Endodermal cell (in vitro differentiated cells): ENCODE measurements around the gene PSMA2. TPM values are rescaled to one million over a fixed set of nuclear protein-coding genes. Genes with fewer than 3 reads are reported as not detected.

ENCODE experiments used
- DNase-seq: peaks from one replicate; pipeline ENCODE4 v3.0.0-alpha.2; 2017
- H3K27ac ChIP-seq: 2 replicates; pipeline ENCODE4 v1.5.1; 2013; ENCODE audit warnings: mild to moderate bottlenecking, low read depth, low read length, moderate library complexity
- H3K27me3 ChIP-seq: 2 replicates; pipeline ENCODE4 v1.6.1; 2013; ENCODE audit warnings: mild to moderate bottlenecking, low read length, moderate library complexity; ENCODE audit not compliant: insufficient read depth, control insufficient read depth, poor library complexity, severe bottlenecking
- H3K36me3 ChIP-seq: 2 replicates; pipeline ENCODE4 v1.7.0; 2013; ENCODE audit warnings: mild to moderate bottlenecking, low read length, moderate library complexity; ENCODE audit not compliant: control insufficient read depth, insufficient read depth
- H3K4me1 ChIP-seq: one replicate; pipeline ENCODE4 v1.7.0; 2013; ENCODE audit warnings: low read length; ENCODE audit not compliant: control insufficient read depth, insufficient read depth
- H3K4me3 ChIP-seq: 2 replicates; pipeline ENCODE4 v1.5.1; 2013; ENCODE audit warnings: mild to moderate bottlenecking, low read length, moderate library complexity
- H3K9ac ChIP-seq: 2 replicates; pipeline ENCODE4 v1.6.1; 2013; ENCODE audit warnings: mild to moderate bottlenecking, low read length, moderate library complexity; ENCODE audit not compliant: poor library complexity, severe bottlenecking; ENCODE audit errors: extremely low read depth
- H3K9me3 ChIP-seq: 2 replicates; pipeline ENCODE4 v1.6.1; 2013; ENCODE audit warnings: mild to moderate bottlenecking, low read length, moderate library complexity; ENCODE audit not compliant: control insufficient read depth
- H3K27ac Mint-ChIP-seq: 2 replicates; pipeline ENCODE4 v1.8.0; 2020; ENCODE audit warnings: mixed read lengths
- H3K27me3 Mint-ChIP-seq: 2 replicates; pipeline ENCODE4 v1.8.0; 2021; ENCODE audit warnings: mild to moderate bottlenecking, mixed read lengths; ENCODE audit not compliant: insufficient read depth
- H3K36me3 Mint-ChIP-seq: 2 replicates; pipeline ENCODE4 v1.8.0; 2020; ENCODE audit warnings: low read depth, mixed read lengths
- H3K4me1 Mint-ChIP-seq: 2 replicates; pipeline ENCODE4 v1.8.0; 2020; ENCODE audit warnings: mixed read lengths
- H3K4me3 Mint-ChIP-seq: 2 replicates; pipeline ENCODE4 v1.8.0; 2020; ENCODE audit warnings: mild to moderate bottlenecking, moderate library complexity, mixed read lengths
- H3K9me3 Mint-ChIP-seq: 2 replicates; pipeline ENCODE4 v1.8.0; 2020; ENCODE audit warnings: mild to moderate bottlenecking, mixed read lengths
- WGBS, 2 experiments: methylation state at CpG; one replicate each; pipeline versions ENCODE4 v1.1.5 to v1.1.7; 2013; ENCODE audit warnings: missing lambda C conversion rate in 2 of 2, mixed read lengths in 1 of 2; ENCODE audit not compliant: insufficient coverage in 1 of 2, insufficient read length in 1 of 2; 5-methylcytosine and 5-hydroxymethylcytosine counted together
- total RNA-seq, 2 donors: library from RNA; stranded (reverse); fragmentation: NEBNext Ultra II Directional in 1 of 2; extraction: Animal tissue kit (Norgen Biotek cat#: 25700) in 1 of 2; gene quantifications; 2 replicates in 1 of 2; 3 replicates in 1 of 2; pipeline ENCODE4 v1.2.1, GENCODE V29; 2021
- TF ChIP-seq, protein P1 (sequence below): fragments of 200-600 bp; sonication (generic); conservative IDR thresholded peaks from 2 replicates; pipeline ENCODE4 v1.5.0; 2021; ENCODE audit warnings: antibody characterized with exemption, mild to moderate bottlenecking

Gene PSMA2
- total RNA-seq, 2 donors from 2014 or later: 163 to 191 TPM

DNA sequence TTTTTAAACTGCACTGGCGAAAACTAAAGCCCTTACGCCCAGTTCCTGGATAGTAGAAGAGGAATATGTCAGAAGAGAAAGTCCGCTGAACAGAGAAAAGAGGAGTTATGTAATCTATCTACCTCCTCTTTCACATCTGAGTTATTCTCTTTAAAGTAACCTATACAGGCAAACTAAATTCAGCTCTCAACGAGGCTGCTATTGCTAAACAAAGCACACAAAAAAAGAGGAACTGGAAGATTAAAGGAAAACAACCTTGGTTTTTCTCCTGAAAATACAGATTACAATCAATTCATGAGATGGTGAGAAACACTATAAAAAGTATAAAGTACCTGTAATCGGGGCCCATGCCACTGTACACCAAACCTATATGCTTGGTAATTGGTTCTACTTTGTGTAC lies 5.8 kb downstream of the PSMA2 start:
- peaks cover 20% of the 10 kb centered on the region for H3K4me1 Mint-ChIP-seq
- Histone ChIP-seq H3K27ac (no peak overlapping the region), H3K4me1 (peaks cover 4% of the 10 kb centered on the region), H3K36me3 (peaks cover 68% of the 10 kb centered on the region), H3K4me3 (no peak overlapping the region), H3K9me3 (no peaks in the 10 kb centered on the region), H3K27me3 (no peaks in the 10 kb centered on the region), H3K9ac (no peak overlapping the region)
- no peak overlapping the region for H3K4me3 Mint-ChIP-seq
- TF ChIP-seq, protein P1, sequence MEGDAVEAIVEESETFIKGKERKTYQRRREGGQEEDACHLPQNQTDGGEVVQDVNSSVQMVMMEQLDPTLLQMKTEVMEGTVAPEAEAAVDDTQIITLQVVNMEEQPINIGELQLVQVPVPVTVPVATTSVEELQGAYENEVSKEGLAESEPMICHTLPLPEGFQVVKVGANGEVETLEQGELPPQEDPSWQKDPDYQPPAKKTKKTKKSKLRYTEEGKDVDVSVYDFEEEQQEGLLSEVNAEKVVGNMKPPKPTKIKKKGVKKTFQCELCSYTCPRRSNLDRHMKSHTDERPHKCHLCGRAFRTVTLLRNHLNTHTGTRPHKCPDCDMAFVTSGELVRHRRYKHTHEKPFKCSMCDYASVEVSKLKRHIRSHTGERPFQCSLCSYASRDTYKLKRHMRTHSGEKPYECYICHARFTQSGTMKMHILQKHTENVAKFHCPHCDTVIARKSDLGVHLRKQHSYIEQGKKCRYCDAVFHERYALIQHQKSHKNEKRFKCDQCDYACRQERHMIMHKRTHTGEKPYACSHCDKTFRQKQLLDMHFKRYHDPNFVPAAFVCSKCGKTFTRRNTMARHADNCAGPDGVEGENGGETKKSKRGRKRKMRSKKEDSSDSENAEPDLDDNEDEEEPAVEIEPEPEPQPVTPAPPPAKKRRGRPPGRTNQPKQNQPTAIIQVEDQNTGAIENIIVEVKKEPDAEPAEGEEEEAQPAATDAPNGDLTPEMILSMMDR: no peak
- no peaks in the 10 kb centered on the region for H3K9me3 Mint-ChIP-seq
- 95% methylated on average over 4 of the region's 5 CpGs; no CpG with 5 or more reads in 1 of the 2 experiments for WGBS, 2 experiments
- peaks cover 48% of the 10 kb centered on the region for H3K36me3 Mint-ChIP-seq
- DNase-seq: no peak
- H3K27ac Mint-ChIP-seq: no peak overlapping the region
- H3K27me3 Mint-ChIP-seq: no peaks in the 10 kb centered on the region

DNA sequence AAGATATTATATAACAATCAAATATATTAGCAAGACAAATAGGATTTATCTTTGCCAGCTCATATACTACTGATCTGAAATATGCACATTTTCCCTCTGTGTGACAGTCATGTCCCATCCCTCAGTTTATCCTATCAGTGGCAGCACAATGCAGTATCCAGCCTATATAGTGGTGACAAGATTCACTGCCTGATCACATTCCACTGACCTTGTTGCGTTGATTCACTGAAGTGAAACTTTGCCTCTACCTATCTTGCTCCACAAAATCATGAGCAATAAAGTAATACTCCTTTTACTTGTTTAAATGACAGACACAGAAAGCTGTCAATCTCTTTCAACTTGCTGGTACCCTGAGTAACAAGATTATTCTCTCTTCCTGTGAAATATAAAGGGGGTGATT lies 6.3 kb downstream of the PSMA2 start:
- TF ChIP-seq, protein P1: no peak
- H3K9ac ChIP-seq: no peak overlapping the region
- no peak overlapping the region for H3K4me3 ChIP-seq
- Mint-ChIP-seq H3K27me3 (no peaks in the 10 kb centered on the region), H3K27ac (peak overlapping the region; percentile 55), H3K9me3 (no peaks in the 10 kb centered on the region), H3K36me3 (peaks cover 53% of the 10 kb centered on the region), H3K4me3 (no peak overlapping the region), H3K4me1 (peaks cover 17% of the 10 kb centered on the region)
- H3K36me3 ChIP-seq: peaks cover 73% of the 10 kb centered on the region
- H3K27ac ChIP-seq: no peak overlapping the region
- H3K9me3 ChIP-seq: no peaks in the 10 kb centered on the region
- H3K27me3 ChIP-seq: no peaks in the 10 kb centered on the region
- WGBS, 2 experiments: 96% methylated on average over 1 of the region's 1 CpG; no CpG with 5 or more reads in 1 of the 2 experiments
- DNase-seq: no peak
- peaks cover 4% of the 10 kb centered on the region for H3K4me1 ChIP-seq

DNA sequence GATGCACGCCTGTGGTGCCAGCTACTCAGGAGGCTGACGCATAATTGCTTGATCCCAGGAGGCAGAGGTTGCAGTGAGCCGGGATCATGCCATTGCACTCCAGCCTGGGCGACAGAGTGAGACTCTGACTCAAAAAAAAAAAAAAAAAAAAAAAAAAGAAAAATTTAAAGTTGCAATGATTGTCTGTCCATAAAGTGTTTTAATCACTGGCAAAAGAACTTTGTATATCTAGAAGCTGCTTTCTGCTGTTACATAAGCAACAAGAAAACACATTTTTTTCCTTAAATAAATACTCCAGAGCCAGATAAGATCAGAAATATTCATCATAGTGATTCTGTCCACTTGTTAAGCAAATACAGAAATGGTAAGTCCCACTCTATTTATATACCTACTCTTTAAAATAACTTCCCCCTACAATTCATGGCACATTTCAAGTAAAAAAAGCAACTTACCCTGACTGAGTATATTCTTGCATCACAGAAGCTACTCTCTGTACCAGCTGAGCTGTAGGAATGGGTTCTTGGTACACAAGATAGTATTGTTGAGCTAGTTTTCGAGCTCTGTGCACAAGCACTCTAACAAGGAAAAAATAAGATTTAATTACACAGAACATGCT lies 7.6 kb downstream of the PSMA2 start:
- H3K9me3 ChIP-seq: no peaks in the 10 kb centered on the region
- H3K36me3 ChIP-seq: peaks cover 84% of the 10 kb centered on the region
- H3K4me1 ChIP-seq: peaks cover 4% of the 10 kb centered on the region
- Mint-ChIP-seq H3K27ac (no peak overlapping the region), H3K36me3 (peaks cover 66% of the 10 kb centered on the region), H3K4me1 (peaks cover 7% of the 10 kb centered on the region), H3K9me3 (no peaks in the 10 kb centered on the region), H3K27me3 (no peaks in the 10 kb centered on the region), H3K4me3 (no peak overlapping the region)
- H3K27me3 ChIP-seq: no peaks in the 10 kb centered on the region
- H3K9ac ChIP-seq: no peak overlapping the region
- no peak overlapping the region for H3K4me3 ChIP-seq
- DNase-seq: no peak
- no peak overlapping the region for H3K27ac ChIP-seq
- WGBS, 2 experiments: 96 to 97% methylated on average over 4 to 5 of the region's 5 CpGs
- TF ChIP-seq, protein P1: no peak
